Measurements from ENCODE around the gene PIM3. TPM values are rescaled to one million over a fixed set of nuclear protein-coding genes. Genes with fewer than 3 reads are reported as not detected.

The PIM3 gene
- total RNA-seq, 1 donor from 2014 or later: 57.0 TPM

GRCh38 chr22:50008151-50009040 lies 47.8 kb downstream of the PIM3 start:
- DNase-seq: peak; percentile 12

- DNase-seq: no peak
Observed at GRCh38 chr22:50009251-50009650, 48.7 kb downstream of the PIM3 start.

GRCh38 chr22:50009765-50010675 lies 49.4 kb downstream of the PIM3 start:
- no peak for DNase-seq

GRCh38 chr22:50010676-50011446 lies 50.3 kb downstream of the PIM3 start:
- no peak for DNase-seq

- no peak for DNase-seq
Observed at GRCh38 chr22:50011447-50012210, 51.1 kb downstream of the PIM3 start.

- peak; percentile 21 for DNase-seq
Observed at GRCh38 chr22:50012211-50013181, 51.9 kb downstream of the PIM3 start, which contains the start of gene IL17REL. Gene IL17REL (minus strand): TSS chr22:50012765. CDS start chr22:50012646, 119 bp downstream.

Small RNA genes lying within 50 kb of the gene (small RNA-seq; reads per million reads assigned to genes)
- gene MIR6821 (ENCODE audit: low replicate concordance): 0.05 reads per million

Other genes starting within 250 kb of the PIM3 start
- 42.8 TPM for gene BRD1, start 132.9 kb upstream of the PIM3 start, total RNA-seq
- gene ZBED4, start 106.9 kb upstream of the PIM3 start, total RNA-seq: 11.4 TPM
- gene ALG12, start 42.3 kb upstream of the PIM3 start, total RNA-seq: 10.3 TPM
- 22.9 TPM for gene CRELD2, start 42.1 kb upstream of the PIM3 start, total RNA-seq
- not detected for gene IL17REL, start 52.0 kb downstream of the PIM3 start, total RNA-seq
- gene TTLL8, start 97.5 kb downstream of the PIM3 start, total RNA-seq: not detected
- gene MLC1, start 124.7 kb downstream of the PIM3 start, total RNA-seq: 0.21 TPM
- gene MOV10L1, start 129.2 kb downstream of the PIM3 start, total RNA-seq: 1.0 TPM
- gene PANX2, start 210.0 kb downstream of the PIM3 start, total RNA-seq: 0.31 TPM
- 18.5 TPM for gene TRABD, start 225.1 kb downstream of the PIM3 start, total RNA-seq
- gene SELENOO, start 240.2 kb downstream of the PIM3 start, total RNA-seq: 15.0 TPM

All from tongue (tissue), 3 donors.